GM19463 (cell line): ENCODE data around the gene SYNRG.

Experiments
- ATAC-seq: cut with Tn5 transposase; IDR thresholded peaks from one replicate; pipeline ENCODE4 v1.9.1; 2021; ENCODE audit warnings: mild to moderate bottlenecking, moderate library complexity; ENCODE audit not compliant: unreplicated experiment

Gene SYNRG

DNA sequence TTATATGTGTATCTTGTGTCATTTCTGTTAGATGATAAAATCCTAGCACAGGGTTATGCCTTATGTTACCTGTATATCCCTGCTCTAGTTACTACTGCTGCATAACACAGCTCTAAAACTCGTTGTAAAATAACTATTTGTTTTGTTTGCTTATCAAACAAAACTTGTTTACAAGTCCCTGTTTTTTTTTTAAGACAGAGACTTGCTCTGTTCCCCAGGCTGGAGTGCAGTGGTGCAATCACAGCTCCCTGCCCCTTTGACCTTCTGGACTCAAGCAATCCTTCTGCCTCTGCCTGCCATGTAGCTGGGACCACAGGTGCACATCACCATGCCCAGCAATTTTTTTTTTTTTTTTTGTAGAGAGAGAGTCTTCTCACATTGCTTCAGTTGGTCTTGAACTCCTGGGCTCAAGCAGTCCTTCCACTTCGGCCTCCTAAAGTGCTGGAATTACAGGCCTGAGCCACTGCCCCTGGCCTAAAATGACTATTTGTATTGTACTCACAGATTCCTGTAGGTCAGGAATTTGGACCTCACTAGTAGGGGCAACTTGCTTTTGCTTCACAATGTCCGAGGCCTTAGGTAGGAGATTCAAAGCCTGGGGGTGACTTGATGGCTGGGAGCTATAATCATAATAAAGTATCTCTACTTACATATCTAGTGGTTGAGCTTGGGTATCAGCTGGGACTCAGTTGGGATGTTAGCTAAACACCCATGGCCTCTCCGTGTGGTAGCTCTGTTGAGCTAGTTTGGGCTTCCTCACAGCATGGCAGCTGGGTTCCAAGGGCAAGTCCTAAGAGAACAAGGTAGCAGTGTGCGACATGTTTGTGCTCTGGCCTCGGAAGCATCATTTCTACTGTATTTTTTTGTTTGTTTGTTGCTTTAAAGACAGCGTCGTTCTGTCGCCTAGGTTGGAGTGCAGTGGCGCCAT lies 106.9 kb downstream of the SYNRG start:
- ATAC-seq = no peak

DNA sequence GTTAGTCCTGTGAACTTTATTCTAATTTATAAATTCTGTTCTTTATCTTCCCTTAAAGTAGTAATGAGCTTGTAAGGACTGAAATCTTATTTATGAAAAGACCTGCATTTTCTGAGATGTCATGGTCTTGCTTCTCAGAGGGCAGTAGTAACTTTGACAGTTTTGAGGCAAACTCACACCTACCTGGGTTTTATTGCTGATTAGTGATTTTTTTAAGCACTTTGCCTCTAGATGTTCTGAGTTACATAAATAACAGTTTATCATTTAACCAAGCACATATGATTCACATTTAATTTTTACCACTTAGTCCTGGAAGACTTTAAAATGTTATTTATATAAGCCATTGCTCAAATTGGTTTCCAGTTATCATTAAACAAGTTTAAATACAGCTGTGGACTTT lies 108.8 kb downstream of the SYNRG start:
- ATAC-seq = no peak

DNA sequence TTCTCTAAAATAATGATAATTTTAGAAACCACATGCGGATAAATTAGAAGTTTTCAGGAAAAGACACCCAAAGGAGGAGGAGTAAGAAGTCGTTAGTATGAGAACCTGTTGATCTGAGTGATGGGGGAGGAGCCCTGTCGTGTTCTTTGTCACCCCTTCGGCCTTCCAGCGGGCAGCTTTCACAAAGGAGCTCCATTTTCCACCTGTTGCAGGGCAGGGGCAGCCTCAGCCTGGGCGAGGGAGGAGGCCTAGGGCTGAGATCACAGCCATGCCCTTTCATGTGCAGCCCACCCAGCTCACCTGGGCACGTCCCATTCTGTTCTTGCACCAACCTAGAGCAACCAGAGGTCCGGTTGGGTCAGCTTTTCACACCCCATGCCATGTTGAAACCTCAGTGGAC lies 114.2 kb downstream of the SYNRG start:
- ATAC-seq = no peak

DNA sequence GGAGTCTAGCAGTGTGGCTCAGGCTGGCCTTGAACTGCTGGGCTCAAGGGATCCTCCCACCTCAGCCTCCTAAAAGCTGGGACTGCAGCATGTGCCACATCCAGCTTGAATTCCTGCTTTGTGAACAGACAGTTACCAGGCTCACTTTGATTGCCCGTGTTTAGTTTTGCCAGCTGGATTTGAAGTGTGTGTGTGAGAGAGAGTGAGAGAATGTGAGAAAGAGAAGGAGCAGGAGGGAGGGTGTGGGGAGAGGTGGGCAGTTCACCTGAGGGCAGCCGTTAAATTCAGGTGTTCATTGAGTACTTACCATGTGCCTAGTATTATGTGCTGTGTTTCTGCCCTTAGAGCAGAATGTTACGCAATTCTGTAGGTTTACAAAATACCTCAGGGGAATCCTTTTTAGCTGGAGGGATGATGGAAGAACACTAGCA lies 114.8 kb downstream of the SYNRG start:
- ATAC-seq = no peak

DNA sequence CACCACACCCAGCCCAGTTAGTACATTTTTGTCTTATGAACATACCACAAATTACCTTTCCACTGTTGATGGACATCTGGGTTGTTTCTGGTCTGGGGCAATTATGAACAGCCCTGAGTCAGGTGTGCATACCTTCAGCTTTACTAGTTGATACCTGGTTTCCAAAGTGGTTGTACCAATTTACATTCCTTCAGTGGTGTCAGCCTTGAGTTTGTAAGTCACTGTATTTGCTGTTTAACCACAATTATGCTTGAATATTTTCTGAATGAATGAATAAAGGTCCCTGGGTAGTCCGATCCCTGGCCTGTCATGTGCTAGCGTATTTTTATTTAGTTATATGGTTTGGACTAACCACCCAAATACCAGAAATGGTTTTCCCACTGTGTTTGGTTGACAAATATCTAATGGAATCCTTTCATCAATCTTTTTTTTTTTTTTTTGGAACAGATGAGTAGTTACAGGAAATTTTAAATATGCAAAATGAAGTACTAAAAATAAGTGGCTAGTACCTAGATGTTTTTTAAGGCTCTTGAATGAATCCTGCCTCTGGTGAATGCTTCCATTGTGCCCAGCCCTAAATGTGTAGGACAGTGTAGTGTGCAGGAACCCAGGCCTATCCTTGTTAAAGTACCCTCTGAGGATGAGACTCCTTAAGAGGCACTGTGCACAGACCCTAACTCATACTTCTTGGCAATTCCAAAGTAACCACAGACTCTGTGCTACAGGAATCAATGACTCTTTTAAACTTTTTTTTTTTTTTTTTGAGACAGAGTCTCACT lies 115.8 kb downstream of the SYNRG start:
- no peak for ATAC-seq

DNA sequence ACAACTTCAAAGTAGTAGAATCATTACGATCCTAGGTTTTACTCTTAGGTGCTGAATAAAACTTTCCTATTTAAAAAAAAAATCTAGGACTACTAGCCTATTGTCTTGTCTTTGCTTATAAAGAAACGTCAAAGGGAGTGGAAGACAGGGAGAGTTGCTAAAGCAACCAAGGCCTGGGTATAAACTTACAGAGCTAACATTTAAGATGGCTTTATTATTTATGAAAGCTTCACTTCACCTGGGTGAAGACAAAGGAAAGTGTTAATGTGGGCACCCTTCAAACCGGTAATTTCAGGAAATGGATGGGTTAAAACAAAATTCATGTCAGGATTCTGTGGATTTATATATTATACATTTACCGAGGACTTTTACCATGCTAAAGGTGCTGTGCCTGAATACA lies 117.1 kb downstream of the SYNRG start:
- no peak for ATAC-seq

DNA sequence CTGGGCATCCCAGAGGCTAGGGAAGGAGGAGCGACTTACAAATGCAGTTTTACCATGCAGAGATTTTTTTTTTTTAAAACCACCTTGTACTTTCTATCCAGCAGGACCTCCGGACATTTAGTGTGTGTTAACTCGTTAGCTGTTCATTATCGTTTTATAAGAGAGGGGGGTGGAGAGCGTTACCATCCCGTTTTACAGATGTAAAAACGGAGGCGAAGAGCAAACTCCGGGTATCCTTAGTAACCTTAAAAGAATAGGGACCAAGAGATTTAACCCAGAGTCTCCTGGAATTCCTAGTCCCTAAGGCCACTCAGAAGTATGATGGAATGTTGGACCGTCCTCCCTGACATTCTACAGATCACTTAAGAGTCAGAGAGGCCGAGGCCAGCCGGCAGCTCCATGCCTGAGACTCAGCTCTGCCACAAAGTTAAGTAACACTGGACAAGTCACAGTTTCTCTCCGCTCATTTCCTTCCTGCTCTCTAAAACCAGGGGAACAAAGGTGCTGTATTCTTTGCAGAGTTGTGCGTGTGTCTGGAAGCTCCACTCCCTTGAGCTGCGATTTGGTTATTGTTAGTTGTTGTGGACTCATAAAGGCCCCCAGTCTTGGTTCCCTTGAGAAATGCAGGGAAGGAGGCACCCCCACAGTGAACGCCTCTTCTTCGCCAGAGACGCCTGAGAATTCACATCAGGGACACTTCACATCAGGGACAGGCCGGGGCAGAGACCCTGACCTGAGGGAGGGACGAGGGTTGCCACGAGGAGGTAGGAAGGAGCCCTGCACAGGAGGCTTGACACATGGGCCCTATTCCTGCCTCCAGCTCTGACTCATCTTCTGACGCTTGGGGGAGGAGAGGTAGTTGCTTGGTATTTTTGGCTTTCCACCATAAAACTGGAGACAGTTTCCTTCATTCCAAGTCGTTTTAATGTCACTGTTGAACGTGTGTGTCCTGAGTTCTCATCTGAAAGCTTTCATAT lies 118.3 kb downstream of the SYNRG start:
- ATAC-seq = no peak

DNA sequence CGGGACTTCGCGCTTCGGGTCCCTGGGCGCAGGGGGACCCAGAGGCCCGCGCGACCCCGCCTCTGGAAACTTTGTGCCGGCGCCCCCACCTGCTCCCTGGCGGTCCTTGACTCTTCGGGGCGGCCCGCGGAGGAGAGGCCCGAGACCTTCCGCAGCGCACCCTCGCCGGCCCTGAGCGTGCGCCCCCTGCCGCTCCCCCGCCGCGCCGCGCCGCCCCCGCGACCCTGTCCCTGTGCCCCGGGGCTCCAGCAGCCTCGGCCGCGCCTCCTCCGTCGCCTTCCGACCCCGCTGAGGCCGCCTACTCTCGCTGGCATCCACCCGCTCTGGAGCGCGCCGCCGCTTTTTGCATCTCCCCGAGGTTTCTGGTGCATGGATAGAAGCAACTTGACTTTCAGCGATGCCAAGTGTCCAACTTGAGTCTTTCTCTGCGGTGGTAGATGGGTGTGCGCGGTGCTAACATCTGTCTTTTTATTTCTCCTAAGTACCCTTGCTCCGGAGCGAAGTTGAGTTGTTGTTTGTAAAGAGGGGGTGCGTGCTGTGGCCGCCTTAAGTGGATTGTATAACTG lies 119.1 kb downstream of the SYNRG start:
- peak; percentile 56 for ATAC-seq

DNA sequence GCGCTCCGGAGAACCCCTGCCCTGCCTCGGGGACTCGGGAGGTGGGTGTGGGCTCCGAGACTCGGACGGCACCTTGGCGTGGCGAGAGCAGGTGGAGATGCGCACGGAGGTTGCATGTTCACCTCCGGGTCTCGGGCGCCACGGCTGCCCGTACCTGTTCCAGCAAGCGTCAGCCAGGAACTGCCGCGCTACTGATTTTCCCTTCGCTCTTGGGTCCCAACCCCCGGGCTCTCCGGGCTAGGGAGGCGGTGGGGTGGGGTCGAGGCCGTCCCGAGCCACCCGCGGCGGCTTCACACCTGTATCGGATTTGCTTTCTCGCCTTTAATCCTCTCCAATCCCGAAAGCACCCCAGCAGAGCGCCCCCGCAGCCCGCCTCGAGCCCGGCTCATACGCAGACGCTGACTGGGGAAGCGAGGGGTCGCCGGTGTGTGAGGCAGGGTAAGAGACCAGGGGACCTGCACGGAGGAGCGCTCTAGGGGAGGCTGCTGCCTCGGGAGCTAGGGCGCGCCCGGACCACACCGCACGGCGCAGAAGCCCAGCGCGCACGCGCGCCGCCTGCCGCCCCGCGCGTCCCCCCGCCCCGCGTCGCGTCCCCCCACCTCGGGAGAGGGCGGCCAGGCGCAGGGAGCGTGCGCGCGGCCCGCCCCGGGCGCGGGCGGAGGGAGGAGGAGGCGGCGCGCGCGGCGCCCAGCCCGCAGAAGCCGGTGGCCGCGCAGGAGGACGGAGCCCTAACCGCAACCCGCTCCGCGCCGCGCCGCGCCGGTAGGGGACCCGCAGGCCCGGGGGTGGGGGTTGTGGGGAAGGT lies 119.8 kb downstream of the SYNRG start, which contains the start of gene DUSP14:
DUSP14 (plus strand) TSS at position 695 of the 805 bp plus-strand sequence. CDS start 22,382 bp downstream, outside the sequence.
- ATAC-seq = peak; percentile 77

DNA sequence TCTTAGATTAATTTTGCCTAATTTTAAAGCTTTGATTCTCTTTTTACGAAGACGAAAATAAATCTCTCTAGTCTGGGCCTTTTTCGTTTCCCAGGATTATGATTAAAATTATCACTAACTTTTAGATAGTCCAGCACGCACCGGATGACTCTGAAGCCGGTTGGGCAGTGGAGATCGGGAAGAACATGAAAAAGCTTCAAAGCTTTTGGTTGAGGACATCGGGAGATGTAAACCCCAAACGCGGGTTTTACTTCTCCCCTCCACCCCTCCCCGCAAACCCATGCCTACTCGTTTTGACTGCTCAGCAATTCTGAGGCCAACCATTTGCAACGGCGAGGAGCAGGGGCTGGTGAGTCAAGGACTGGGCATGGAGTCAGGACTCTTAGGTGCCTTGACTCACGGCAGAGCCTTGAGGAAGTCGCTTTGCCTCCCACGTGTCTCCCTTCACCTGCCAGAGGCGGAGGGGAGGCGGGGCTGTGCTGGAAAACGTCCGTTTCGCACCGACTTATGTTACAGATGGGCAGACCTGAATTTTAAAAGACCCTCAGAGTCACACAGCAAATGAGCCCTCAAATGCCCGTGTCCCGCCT lies 120.5 kb downstream of the SYNRG start:
- ATAC-seq = no peak

DNA sequence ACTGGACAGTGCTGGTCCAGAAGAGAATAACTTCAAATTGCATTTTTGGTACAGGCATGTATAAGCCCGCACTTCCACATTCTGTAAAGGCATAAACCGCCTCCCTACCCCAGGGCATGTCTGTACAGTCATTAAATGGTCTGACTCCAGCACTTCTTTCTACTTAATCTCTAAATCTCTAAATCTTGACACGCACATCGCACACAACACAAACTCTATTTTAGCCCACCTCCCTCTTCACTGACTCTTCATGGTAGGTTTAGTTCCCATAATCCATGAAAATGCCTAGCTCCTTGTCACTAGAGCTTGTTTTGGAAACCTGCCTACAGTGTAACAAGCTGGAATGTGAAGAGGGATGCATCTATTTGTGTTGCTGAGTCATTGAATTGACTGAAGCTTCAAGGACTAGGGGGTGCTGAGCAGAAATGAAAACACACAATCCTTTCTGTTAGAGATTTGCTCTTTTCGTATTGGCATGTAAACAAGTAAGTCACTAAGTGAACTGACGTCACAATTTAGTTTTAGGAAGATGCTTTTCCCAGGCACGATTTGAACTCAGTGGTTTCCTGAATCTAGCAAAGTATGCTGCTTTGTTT lies 121.1 kb downstream of the SYNRG start:
- no peak for ATAC-seq

DNA sequence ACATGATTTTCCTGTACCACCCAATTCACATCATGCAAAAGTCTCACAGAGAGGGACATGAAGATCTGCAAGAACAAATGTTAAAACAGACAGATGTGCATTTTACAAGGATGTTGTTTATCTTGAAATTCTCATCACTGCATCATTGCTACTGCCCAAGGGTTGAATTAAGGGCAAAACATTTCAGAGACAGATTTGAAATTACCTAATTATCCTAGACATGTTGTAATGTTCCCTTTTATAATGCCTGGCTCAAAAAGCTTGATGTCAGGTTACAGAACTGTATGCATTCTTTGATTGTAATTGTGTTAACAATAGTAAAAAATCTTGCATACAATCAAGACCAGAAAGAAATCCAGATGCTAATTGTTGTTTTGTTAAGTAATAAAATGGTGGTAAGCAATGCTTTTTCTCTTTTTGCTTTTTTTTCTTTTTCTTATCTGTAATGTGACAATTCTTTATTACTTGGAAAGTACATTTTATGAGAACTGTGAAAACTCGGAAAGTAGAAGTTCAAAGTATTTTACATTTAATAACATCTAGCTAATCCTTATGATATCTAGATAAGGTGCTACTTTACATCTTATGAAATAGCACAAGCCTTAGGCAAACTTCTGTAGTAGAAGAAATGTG lies 123.2 kb downstream of the SYNRG start:
- no peak for ATAC-seq

DNA sequence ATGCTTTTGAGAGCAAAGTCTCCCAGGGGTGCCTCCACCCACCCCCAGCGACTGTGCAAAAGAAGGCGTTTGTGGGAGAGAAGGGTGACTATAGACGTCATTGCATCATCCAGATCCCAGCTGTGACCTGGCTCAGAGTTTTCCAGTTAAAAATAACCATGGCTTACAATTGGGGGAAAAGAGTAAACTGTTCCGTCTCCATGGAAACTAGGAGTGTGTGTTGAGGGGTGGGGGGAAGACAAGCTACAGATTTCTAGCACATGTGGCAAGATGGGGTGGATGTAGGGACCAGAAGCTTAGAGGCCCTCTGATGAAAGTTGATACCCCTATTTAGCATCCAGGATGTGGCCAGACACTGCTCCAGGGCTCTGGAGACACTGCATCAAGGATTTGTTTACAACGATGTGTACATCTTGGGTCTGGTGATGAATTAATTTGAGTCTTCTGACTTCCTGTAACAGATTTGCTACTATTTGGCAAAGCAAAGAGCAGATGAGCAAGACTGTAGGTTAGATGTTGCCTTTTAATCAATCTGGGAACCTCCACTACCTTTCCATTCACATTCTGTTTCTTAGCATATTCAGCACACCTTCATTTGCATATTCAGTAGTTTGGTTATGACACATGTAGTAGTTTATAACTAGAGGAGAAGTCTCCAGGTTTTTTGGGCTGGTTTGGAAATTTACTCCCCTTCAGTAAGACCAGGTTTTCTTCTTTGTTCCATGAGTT lies 125.7 kb downstream of the SYNRG start:
- no peak for ATAC-seq

DNA sequence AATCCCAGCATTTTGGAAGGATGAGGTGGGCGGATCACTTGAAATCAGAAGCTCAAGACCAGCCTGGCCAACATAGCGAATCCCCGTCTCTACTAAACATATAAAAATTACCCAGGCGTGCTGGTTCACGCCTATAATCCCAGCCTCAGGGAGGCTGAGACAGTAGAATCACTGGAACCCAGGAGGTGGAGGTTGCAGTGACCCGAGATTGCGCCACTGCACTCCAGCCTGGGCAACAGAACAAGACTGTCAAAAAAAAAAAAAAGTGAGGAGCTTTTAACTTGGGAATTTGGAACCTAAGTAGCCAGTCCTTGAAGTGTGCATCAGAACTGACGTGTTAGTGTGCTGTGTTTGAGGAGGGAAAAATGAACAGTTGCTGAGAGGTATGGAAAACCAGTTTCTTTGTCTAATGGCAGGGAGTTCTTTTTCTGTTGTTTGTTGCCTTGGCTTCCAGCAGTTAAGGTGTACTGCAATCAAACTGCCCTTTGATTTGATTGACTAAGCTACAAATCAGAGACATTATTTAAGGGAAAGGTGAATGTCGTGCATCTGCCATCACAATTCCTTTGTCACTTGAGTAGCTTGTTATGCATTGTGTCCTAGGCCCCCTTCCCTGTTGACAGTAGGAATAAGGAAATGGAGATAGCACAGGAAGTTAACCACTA lies 128.1 kb downstream of the SYNRG start:
- no peak for ATAC-seq

DNA sequence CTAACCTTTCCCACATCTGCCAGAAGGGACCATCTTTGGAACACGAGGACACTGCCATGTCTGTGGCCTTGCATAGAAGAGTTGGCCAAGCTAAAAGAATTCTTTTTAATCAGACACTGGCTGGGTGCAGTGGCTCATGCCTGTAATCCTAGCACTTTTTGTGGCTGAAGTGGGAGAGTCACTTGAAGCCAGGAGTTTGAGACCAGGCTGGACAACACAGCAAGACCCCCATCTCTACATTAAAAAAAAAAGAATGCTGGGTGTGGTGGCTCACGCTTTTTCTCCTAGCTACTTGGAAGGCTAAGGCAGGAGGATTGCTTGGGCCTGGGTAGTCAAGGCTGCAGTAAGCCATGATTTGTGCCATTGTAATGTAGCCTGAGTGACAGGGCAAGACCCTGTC lies 128.8 kb downstream of the SYNRG start:
- ATAC-seq = no peak

DNA sequence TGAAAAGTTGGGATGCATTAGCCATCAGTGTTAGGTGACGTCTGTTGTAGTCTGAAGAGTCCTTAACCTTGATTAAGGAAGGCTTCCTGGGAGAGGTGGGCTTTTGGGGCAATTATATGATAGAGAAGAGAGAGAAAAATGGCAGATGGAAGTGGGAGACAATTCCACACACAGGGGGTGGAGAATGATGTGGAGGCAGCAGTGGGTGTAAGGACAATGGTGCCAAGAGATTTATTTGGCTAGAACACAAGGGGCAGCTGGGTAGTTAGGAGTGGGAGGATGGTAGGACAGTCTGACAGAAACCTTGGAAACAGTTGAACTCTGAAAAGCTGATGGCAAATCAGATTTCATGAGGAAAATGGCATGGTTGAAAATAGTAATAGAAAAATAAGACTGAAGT lies 130.2 kb downstream of the SYNRG start:
- no peak for ATAC-seq

DNA sequence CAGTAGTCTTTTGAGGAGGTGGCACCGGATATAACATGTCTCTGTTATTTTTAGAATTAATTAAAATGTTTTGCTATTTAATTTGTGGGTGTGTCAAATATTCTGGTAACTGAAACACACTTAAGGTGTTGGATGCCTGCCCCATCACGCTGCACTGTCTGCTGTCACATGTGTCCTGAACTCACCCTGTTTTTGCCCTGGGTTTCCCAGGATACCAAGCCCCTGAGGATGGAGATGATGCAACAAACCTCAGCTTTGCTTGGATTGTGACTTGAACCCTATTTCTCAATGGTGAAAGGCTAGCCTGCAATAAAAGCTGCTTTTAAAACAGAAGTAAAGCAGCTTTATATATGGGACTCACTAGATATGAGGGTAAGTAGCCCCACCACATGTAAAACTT lies 131.0 kb downstream of the SYNRG start:
- no peak for ATAC-seq
